HuH-7.5 (cell line): Measurements from ENCODE around the gene PNO1.

Experiments
- DNase-seq: peaks from one replicate; pipeline ENCODE4 v3.0.0; 2011; ENCODE audit warnings: low spot score

PNO1 gene

DNA sequence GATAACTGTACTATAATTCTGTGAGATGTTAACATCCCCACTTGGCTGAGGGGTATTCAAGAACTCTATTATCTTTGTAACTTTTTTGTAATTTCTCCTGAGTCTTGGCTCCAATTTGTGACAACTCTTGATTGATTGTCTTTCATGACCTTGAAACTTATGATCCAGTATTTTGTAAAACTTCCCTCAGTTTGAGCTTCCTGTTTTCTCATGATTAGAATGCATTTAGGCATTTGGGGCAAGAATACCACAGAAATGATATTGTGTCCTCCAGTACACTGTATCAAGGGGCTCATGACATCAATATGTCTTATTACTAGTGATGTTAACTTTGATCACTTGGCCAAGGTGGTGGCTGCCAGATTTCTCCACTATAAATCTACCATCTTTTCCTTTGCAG is 37.4 kb downstream of the PNO1 start:
- no peak for DNase-seq

DNA sequence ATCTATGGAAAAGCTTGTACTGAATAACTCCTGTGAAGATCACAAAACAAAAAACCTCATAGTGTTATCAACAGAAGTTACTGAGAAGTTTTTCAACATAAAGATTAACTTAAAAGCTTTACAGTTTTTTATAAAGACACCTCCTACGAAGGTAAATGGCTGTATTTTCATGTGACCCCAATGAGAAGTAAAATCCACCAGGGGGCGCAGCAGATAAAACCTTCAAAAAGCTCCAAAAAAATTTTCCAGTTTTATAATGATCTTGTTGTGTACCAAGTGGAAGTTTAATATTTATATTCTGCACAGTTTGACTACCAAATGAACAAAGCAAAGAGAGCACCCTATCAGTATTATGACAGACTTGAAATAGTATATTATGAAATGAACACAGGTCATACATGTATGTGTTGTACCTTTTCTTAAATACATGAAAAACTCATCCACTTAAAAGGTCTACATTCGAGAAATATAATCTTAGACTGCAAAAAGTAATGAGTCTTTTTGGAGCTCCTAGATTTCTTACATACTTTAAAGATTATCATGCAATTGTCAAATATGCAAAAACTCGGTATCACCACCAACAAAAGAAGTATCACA is 38.5 kb downstream of the PNO1 start:
- no peak for DNase-seq

DNA sequence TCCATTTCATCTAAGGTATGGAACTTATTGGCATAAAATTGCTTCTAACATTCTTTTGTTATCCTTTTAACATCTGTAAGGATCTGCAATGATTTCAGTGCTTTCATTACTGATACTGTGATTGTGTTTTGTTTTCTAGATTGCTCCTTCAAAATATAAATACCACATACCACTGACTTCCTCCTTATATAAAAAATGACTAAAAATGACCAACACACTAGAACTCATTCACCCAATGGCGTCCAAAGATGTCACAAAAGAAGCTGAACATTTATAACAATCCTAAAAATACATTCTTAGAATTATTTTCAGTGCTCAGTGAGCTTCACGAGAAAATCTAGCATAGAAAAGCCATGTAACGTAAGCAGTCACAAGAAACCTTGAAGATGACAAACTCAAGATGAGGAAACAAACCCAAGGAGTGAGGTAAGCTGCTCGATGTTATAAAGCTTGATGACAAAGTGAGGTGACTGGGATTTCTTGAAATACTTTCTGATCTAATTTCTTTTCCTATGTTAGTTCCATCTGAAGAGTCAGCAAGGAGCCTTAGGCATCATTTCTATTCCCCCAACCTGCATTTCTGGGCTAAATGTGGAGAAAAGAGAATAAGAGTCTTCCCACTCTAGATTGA is 42.6 kb downstream of the PNO1 start:
- no peak for DNase-seq

GRCh38 chr2:68203587-68203986 is 45.9 kb downstream of the PNO1 start:
- no peak for DNase-seq

- no peak for DNase-seq
Measured at GRCh38 chr2:68206793-68207192, 49.1 kb downstream of the PNO1 start.

- DNase-seq = no peak
Measured at GRCh38 chr2:68214381-68214780, 56.7 kb downstream of the PNO1 start.

GRCh38 chr2:68216454-68217310 is 59.0 kb downstream of the PNO1 start:
- no peak for DNase-seq

GRCh38 chr2:68217729-68218128 is 60.0 kb downstream of the PNO1 start:
- DNase-seq = no peak

DNA sequence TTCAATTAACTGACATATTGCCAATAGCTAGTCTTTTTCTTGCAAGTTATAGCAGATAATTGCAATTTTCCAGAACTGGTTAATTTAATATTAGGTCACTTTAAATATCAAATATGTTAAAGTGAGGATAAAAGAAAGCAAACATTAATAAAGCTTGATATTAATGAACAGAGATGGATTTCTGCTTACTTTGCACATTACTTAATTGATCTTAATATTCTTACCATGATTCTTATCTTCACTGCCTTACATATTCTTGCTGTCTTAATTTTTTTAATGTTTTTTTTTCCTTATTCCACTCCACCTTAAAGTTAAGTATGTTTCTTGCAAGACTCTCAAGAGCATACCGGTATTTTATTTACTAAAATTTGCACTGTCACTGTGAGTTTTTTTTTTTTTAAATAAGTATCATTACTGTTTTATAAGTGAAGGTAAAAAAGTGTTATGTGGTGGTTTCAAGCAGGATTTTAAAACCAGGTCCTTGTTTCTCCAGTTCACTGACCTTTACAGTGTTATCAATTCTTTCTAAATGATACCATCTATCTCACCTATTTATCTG is 60.7 kb downstream of the PNO1 start:
- DNase-seq = no peak

DNA sequence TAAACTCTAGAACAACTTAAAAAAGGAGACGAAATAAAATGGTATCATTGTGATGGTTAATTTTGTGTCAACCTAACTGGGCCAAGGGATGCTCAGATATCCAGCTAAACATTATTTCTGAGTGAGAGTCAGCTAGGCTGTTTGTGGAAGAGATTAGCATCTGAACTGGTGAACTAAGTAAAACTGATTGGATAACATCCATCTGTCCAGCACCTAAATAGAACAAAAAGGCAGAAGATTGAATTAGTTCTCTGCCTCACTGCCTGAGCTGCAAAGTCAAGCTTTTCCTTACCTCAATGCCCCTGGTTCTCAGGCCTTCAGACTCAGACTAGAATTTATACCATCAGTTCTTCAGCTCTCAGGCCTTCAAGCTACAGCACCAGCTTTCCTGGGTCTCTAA is 64.6 kb downstream of the PNO1 start:
- DNase-seq = no peak

DNA sequence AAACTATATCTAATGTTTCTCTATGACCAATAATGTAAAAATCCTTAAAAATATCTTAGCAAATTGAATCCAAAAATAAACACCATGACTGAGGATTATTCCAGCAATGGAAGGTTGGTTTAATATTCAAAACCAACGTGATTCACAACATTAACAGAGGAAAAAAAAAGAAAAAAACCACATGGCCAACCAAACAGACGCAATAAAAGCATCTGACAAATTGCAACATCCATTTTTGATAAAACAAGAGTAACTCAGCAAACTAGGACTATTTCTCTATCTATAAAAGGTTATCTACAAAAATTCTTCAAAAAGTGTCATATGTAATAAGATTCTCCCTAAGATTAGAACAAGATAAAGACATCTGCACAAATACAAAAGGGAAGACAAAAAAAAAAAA is 65.7 kb downstream of the PNO1 start:
- DNase-seq = no peak

- no peak for DNase-seq
Measured at GRCh38 chr2:68225119-68225632, 67.5 kb downstream of the PNO1 start.
